Bone marrow (tissue), 2 donors: Measurements from ENCODE around the gene BST2.

ENCODE experiments used
- DNase-seq, 2 donors: peaks; one replicate each; lab custom pipeline; 2025; lab: John Stamatoyannopoulos, UW

The BST2 gene, protein sequence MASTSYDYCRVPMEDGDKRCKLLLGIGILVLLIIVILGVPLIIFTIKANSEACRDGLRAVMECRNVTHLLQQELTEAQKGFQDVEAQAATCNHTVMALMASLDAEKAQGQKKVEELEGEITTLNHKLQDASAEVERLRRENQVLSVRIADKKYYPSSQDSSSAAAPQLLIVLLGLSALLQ

GRCh38 chr19:17405250-17406045 lies at the start of gene BST2:
BST2 (minus strand) TSS chr19:17405630; CDS start chr19:17405575, 55 bp downstream.
- peak; percentile 67 to 80 for DNase-seq

GRCh38 chr19:17454576-17455071 lies 49.2 kb upstream of the BST2 start:
- no peak for DNase-seq

DNA sequence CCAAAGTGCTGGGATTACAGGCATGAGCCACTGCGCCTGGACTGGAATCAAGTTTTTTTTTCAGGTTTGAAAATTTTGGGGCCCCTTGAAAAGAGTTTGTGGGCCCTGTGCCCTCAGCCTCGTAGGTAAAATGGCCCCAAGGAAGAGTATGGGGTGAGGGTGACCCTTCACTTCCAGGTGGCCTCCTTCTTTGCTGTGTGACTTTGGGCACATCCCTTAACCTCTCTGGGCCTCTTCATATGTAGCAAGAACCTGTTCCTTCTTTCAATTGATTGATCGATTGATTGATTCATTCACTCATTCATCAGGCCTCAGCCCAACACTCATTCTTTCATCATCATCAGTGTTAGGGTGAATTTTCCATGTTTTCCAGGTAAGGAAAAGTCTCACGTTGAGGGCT lies 46.4 kb upstream of the BST2 start:
- no peak for DNase-seq

- peak in 1 of 2 donors; percentile 86 for DNase-seq
Observed at GRCh38 chr19:17450264-17451075, 45.0 kb upstream of the BST2 start.

DNA sequence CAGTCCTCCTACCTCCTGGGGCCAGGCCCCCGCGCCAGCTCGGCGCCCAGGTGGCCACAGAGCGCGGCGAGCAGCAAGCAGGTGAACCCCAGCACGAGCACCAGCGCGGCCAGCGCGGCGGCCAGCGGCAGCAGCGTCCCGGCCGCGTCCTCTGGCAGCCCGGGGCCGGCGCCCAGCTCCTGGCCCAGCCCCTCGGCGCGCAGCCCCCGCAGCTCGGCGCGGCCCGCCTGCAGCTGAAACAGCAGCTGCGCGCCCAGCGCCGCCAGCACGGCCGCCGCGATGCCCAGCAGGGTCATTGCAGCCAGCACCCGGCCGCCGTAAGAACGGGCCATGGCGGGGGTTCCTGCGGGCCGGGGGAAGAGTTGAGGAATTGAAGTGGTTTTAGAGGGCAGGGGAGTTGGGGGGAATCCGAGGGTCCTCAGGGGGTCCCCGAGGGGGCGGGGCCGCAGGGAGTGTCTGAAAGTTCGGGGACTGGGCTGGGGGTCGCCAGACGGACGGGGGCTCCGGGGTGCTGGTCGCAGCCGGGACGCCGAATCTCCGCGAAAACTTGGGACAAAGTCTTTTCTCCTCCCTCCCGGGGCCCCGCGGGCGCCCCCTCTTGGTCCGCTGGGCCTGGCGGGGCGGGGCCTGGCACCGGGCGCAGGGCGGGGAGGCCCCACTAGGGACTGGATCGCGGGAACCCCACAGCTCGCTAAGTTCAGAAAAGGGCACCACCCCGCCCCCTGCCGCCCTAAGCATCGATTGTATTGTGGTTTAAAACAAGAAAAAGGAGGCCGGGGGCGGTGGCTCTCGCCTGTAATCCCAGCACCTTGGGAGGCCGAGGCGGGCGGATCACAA lies 42.9 kb upstream of the BST2 start, which contains the start of gene TMEM221:
TSS of gene TMEM221 (minus strand) at position 538 of the 837 bp plus-strand sequence. CDS start at position 332, 206 bp downstream.
- peak; percentile 17 to 43 for DNase-seq

- DNase-seq: no peak
Observed at GRCh38 chr19:17447704-17448130, 42.3 kb upstream of the BST2 start.

DNA sequence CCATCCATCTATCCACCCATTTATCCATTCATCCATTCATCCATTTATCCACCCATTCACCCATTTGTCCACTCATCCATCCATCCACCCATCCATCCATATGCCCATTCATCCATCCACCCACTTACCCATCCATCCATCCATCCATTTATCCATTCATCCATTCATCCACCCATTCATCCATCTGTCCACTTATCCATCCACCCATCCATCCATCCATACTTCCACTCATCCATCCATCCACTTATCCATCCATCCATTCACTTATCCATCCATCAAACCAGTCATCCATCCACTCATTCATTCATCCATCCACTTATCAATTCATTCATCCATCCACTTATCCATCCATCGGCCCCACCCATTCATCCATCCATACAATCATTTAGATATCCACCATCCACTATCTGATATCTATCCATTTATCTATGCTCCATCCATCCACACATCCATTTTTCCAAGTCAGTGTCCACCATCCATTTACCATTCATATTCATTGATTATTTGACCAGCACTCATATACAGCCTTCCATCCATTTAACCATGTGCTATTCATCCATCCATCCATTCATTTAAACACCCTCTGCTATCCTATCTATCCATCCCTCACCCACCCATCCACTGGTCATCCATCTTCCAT lies 40.2 kb upstream of the BST2 start:
- DNase-seq: no peak

- peak in 1 of 2 donors; percentile 62 for DNase-seq
Observed at GRCh38 chr19:17441241-17442021, 36.0 kb upstream of the BST2 start.

DNA sequence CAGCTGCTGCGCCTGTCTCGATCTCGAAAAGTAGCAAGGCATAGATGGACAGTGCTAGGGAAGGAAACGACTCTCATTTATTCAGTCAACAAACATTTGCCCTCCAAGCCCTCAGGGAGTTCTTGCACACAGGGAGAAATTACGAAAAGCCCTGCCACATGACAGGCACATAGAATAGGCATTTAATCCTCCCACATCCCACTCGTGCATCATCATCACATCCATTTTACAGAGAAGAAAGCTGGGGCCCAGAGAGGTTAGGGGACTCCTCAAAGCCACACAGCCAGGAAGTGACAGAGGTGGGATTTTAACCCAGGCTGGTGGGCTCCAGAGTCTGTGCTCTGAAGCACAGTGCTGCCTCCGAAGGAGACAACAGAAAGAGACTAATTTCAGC lies 31.4 kb upstream of the BST2 start:
- DNase-seq: no peak

GRCh38 chr19:17436094-17436873 lies 30.9 kb upstream of the BST2 start:
- no peak for DNase-seq

DNA sequence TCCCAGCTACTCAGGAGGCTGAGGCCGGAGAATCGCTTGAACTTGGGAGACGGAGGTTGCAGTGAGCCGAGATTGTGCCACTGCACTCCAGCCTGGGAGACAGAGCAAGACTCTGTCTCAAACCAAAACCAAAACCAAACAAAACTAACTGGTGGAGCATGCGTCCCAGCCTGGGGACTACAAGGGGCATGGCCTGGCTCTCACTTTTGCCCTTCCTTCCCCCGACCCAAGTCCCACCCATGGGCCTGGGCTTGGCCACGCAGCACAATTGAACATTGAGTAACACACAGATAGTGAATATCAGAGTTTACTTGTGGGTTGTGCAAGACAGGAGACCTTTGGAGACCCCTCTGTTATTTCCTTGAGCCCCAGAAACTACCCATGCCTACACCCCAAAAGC lies 29.8 kb upstream of the BST2 start:
- no peak for DNase-seq

DNA sequence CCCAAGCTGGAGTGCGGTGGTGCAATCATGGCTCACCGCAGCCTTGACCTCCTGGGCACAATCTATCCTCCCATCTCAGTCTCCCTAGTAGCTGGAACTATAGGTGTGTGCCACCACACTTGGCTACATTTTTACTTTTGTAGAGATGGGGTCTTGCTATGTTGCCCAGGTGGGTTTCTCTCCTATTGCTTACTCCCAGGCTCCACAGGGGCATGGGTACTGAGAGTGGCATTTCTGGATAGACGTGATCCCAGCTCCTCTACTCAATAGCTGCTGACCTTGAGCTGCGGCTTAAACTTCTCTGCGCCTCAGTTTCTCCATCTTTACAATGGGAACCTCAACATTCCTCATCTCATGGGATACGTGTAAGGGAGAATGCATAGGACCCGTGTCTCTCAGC lies 26.0 kb upstream of the BST2 start:
- DNase-seq: no peak

DNA sequence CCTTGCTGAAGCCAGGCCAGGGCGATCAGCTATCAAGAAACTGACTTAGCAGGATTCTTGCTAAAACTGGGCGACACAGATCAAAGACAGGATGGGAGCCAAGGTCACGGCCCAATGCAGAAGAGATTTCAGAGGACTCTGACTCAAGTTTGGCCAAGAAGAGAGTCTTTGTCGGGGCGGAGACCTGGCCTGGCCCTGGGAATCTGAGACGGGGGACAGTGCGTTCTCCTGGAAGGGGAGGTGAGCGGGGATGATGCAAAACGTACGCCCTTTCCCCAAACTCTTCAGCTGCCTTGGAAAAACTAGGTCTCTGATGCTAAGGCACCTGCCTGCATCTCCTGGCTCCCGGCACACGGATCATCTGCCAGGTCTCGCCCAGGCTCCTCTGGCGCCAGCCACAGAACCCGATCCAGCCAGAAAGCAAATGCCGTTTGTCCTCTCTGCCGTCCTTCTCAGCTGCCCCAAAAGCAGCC lies 24.2 kb upstream of the BST2 start:
- no peak for DNase-seq

- DNase-seq: no peak
Observed at GRCh38 chr19:17424743-17425365, 19.4 kb upstream of the BST2 start.

- DNase-seq: no peak
Observed at GRCh38 chr19:17423429-17424208, 18.2 kb upstream of the BST2 start.

GRCh38 chr19:17421942-17422341 lies 16.5 kb upstream of the BST2 start:
- no peak for DNase-seq

- DNase-seq: peak in 1 of 2 donors; percentile 41
Observed at GRCh38 chr19:17420475-17420924, 15.1 kb upstream of the BST2 start.
